ENCODE data around the gene PLBD2. TPM values are rescaled to one million over a fixed set of nuclear protein-coding genes. Genes with fewer than 3 reads are reported as not detected.
A peak's percentile ranks its signal among the peaks of the same experiment; 100 is the strongest.

PLBD2 gene
- total RNA-seq, 1 donor from 2014 or later = 4.9 TPM

DNA sequence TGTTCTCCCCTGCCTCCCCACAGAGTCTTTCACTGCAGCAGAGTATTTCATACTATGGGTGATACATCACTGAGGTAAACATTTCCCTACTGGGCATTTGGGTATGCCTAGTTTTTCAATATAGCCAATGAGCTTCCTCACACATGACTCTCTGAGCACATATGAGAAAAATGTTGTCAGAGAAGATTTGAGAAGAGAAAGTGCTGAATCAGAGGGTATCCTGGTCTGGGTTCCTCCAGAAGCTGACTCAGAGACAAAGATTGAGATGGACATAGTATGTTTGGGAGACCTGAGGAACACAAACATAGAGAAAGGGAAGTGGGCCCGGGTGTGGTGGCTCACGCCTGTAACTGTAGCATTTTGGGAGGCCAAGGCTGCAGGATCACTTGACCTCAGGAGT, 36.0 kb upstream of the PLBD2 start:
- no peak overlapping the region for H2AFZ ChIP-seq (replicated peaks)
- H3K27me3 Mint-ChIP-seq (ENCODE audit: insufficient read depth, low read depth) = peaks cover 12% of the 10 kb centered on the region
- TF ChIP-seq EZH2 (IDR thresholded peaks at IDR 0.05) (no peak), EZH2phosphoT487 (IDR thresholded peaks at IDR 0.05) (no peak)
- TF ChIP-seq, protein P1, sequence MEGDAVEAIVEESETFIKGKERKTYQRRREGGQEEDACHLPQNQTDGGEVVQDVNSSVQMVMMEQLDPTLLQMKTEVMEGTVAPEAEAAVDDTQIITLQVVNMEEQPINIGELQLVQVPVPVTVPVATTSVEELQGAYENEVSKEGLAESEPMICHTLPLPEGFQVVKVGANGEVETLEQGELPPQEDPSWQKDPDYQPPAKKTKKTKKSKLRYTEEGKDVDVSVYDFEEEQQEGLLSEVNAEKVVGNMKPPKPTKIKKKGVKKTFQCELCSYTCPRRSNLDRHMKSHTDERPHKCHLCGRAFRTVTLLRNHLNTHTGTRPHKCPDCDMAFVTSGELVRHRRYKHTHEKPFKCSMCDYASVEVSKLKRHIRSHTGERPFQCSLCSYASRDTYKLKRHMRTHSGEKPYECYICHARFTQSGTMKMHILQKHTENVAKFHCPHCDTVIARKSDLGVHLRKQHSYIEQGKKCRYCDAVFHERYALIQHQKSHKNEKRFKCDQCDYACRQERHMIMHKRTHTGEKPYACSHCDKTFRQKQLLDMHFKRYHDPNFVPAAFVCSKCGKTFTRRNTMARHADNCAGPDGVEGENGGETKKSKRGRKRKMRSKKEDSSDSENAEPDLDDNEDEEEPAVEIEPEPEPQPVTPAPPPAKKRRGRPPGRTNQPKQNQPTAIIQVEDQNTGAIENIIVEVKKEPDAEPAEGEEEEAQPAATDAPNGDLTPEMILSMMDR (IDR thresholded peaks at IDR 0.05) = no peak
- no peak overlapping the region for H3K4me2 ChIP-seq
- H3K27ac ChIP-seq = no peak overlapping the region
- H4K20me1 ChIP-seq (ENCODE audit: low read depth) = no peaks in the 10 kb centered on the region
- H3K27me3 ChIP-seq = no peaks in the 10 kb centered on the region
- peaks cover 4% of the 10 kb centered on the region for H3K9me3 Mint-ChIP-seq
- no peak overlapping the region for H3K27ac Mint-ChIP-seq
- H3K9me3 ChIP-seq (ENCODE audit: low read depth) = no peaks in the 10 kb centered on the region
- H3F3A ChIP-seq (ENCODE audit: low read depth) = peaks cover 26% of the 10 kb centered on the region
- H3K4me1 Mint-ChIP-seq = peaks cover 7% of the 10 kb centered on the region
- DNase-seq (ENCODE audit: low spot score) = no peak
- H3K79me2 ChIP-seq (ENCODE audit: low read depth) = no peaks in the 10 kb centered on the region
- no peak overlapping the region for H3K4me3 ChIP-seq
- peaks cover 9% of the 10 kb centered on the region for H3K4me1 ChIP-seq
- H3K36me3 ChIP-seq = no peaks in the 10 kb centered on the region
- peaks cover 10% of the 10 kb centered on the region for H3K36me3 Mint-ChIP-seq
- no peak overlapping the region for H3K9ac ChIP-seq
- no peak overlapping the region for H3K4me3 Mint-ChIP-seq

DNA sequence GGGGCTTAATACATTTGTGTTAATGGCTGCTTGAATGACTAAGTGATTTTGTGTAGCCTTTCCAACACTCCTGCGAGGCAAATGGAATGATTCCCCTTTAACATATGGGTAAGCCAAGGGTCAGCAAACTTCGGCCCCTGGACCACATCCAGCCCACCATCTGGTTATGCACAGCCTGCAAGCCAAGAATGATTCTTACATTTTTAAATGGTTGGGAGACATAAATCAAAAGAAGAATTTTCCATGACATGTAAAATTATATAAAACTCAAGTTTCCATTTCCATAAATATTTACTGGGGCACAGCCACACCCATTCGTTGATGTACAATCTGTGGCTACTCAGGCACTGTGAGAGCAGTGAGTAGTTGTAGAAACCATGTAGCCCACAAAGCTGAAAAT, 32.5 kb upstream of the PLBD2 start:
- H3K9me3 Mint-ChIP-seq = peaks cover 2% of the 10 kb centered on the region

DNA sequence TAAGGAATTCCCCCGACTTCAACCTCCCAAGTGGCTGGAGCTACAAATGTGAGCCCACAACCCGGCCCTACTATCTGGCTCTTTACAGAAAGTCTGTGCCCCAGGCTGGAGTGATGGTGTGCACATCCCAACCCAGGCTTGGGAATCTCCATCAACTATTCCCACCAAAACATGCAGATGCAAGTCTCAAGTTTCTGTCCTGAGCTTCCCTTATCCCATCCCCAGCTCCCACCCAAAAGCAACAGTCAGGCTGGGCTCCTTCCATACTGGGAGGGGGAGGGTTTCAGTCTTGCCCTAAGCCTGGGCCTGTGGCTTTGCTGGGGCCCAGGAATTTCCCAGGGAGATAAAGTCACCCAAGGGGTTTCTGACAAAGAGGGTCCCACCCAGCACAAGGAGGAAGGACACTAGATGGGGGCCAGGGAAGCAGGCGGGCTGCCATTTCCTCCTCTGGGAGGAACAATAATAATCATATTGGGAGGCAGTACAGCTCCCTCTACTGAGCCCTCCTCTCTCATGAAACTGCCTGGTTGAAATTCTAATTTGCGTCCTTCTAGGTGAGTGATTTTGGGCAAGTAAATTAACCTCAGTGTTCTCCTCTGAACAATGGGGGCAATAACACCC, 31.5 kb upstream of the PLBD2 start:
- no peaks in the 10 kb centered on the region for H3K27me3 ChIP-seq
- H3K36me3 ChIP-seq = no peaks in the 10 kb centered on the region
- no peak overlapping the region for H3K4me3 ChIP-seq
- TF ChIP-seq EZH2 (IDR thresholded peaks at IDR 0.05) (no peak), EZH2phosphoT487 (IDR thresholded peaks at IDR 0.05) (no peak)
- TF ChIP-seq, protein P1 (IDR thresholded peaks at IDR 0.05) = peak; percentile 3
- Mint-ChIP-seq H3K36me3 (peaks cover 5% of the 10 kb centered on the region), H3K4me1 (peaks cover 7% of the 10 kb centered on the region), H3K27ac (peak overlapping the region; percentile 63), H3K27me3 (ENCODE audit: insufficient read depth, low read depth) (peaks cover 6% of the 10 kb centered on the region), H3K4me3 (no peak overlapping the region), H3K9me3 (no peaks in the 10 kb centered on the region)
- no peak overlapping the region for H3K9ac ChIP-seq
- no peak overlapping the region for H3K27ac ChIP-seq
- DNase-seq (ENCODE audit: low spot score) = no peak
- peak overlapping the region; percentile 39 for H2AFZ ChIP-seq (replicated peaks)
- H4K20me1 ChIP-seq (ENCODE audit: low read depth) = no peaks in the 10 kb centered on the region
- H3K4me1 ChIP-seq = peaks cover 4% of the 10 kb centered on the region
- no peaks in the 10 kb centered on the region for H3K79me2 ChIP-seq (ENCODE audit: low read depth)
- H3K4me2 ChIP-seq = peak overlapping the region; percentile 22
- peaks cover 7% of the 10 kb centered on the region for H3F3A ChIP-seq (ENCODE audit: low read depth)
- H3K9me3 ChIP-seq (ENCODE audit: low read depth) = no peaks in the 10 kb centered on the region

More for the DNA sequence above, 32.5 kb upstream of the PLBD2 start:
- Histone ChIP-seq H3F3A (ENCODE audit: low read depth) (peaks cover 7% of the 10 kb centered on the region), H4K20me1 (ENCODE audit: low read depth) (no peaks in the 10 kb centered on the region), H3K27me3 (no peaks in the 10 kb centered on the region), H3K79me2 (ENCODE audit: low read depth) (no peaks in the 10 kb centered on the region), H3K36me3 (no peaks in the 10 kb centered on the region), H3K4me2 (no peak overlapping the region), H3K9me3 (ENCODE audit: low read depth) (no peaks in the 10 kb centered on the region), H3K9ac (no peak overlapping the region), H3K4me3 (no peak overlapping the region), H2AFZ (replicated peaks) (no peak overlapping the region), H3K27ac (no peak overlapping the region), H3K4me1 (peaks cover 4% of the 10 kb centered on the region)
- Mint-ChIP-seq H3K4me1 (peaks cover 7% of the 10 kb centered on the region), H3K27ac (no peak overlapping the region), H3K4me3 (no peak overlapping the region), H3K36me3 (peaks cover 5% of the 10 kb centered on the region), H3K27me3 (ENCODE audit: insufficient read depth, low read depth) (peaks cover 6% of the 10 kb centered on the region)
- DNase-seq (ENCODE audit: low spot score) = no peak
- TF ChIP-seq, protein P1 (IDR thresholded peaks at IDR 0.05) = no peak
- TF ChIP-seq EZH2 (IDR thresholded peaks at IDR 0.05) = no peak
- TF ChIP-seq EZH2phosphoT487 (IDR thresholded peaks at IDR 0.05) = no peak

Measured in neural progenitor cell (in vitro differentiated cells).